ENCODE measurements around the gene IL17RE.
"Not testable (repeated sequence)": the region's sequence is repeated elsewhere in the genome, so short reads cannot be mapped to it uniquely, and the experiment has no call there.

Gene IL17RE

DNA sequence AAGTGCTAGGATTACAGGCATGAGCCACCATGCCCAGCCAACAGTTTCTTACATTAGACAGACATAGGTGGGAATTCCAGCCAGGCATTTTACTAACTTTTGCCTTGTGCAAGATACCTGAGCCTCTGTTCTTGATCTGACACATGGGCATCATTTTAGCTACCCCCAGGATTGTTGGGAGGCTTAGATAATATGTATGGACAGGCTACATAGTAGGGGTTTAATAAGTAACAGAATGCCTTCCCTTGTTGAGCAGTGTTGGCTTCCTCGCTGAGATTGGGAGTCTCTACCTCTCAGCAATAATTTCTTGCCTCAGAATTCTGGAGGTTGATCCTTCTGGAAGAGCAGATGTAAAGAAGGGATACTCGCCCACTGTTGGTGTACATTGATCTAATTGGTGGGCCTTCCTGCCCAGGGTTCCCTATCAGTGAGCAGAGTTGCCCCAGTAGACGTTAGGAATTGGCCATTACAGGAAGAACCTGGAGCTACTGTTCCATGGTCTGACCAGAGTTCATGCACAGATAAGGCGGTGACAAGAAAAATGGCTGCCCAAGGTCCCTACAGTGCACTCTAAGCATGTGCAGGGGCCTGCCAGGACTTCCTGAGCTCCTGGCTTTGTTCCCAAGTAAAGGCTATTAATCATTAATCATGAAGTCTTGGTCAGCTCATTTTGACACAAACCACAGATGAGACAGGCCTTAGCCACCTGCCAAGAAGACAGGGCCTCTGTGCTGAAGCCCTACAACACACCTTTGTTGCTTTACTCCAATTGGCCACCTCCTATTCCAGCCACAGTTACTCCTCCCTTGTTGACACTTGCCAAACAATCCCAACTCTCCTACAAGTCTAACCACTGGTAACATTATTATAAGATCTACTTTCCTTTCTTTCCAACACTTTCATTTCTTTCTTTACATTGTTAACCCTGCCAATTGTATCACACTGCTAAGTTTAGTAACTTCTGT is 5.0 kb upstream of the IL17RE start:
- H3K9me3 ChIP-seq (ENCODE audit: low read depth, low read length), result no peaks in the 10 kb centered on the region
- H3K9ac ChIP-seq (ENCODE audit: insufficient read length), result no peak overlapping the region
- no peak overlapping the region for H3K4me3 ChIP-seq
- peaks cover 6% of the 10 kb centered on the region; the same call in 1 of the 2 replicates for H3K36me3 ChIP-seq (ENCODE audit: insufficient read depth, low read length)
- TF ChIP-seq POLR2AphosphoS5 (IDR thresholded peaks at IDR 0.05; ENCODE audit: borderline replicate concordance, low read depth, low read length) (no peak), EZH2 (IDR thresholded peaks at IDR 0.05) (no peak), FOXP2 (optimal IDR thresholded peaks at IDR 0.05; ENCODE audit: control extremely low read depth, extremely low read length, insufficient read depth) (no peak)
- no peak for DNase-seq (ENCODE audit: low read depth, low spot score)
- no peak overlapping the region for H3K27ac ChIP-seq

DNA sequence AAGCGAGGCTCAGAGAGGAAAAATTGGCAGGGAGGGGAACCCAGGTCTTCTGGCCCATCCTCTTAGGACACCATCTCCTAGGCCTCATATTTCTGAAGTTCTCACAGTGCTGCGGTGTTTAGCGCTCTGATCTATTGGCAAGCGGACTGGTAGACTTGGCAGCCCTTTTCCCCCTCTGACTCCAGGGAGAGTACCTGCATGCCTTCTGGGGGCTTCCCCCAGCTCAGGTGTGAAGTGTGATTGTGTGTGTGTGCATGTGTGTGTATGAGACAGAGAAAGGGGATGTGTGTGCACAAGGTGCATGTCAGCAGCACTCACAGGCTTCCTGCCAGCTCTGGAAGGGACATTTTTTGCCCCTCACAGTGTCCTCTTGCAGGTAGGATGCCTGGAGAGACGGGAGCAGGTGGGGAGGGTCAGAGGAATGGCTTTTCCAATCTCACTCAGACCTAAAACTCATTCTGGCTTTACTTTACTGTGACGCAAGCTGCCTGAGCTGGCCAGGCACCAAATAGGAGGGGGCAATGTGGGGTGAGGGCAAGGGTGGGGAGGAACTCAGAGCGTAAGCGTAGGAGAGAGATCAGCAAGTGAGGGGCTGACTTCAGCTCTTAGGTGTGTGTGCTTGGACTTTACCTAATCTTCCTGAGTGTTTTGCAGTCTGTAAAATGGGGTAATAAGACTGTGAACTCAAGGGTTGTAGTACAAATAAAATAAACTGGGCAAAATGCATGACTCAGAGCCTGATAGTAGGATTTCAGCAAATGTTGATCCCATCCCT is 4.0 kb upstream of the IL17RE start:
- TF ChIP-seq EZH2 (IDR thresholded peaks at IDR 0.05) (no peak), POLR2AphosphoS5 (IDR thresholded peaks at IDR 0.05; ENCODE audit: borderline replicate concordance, low read depth, low read length) (no peak), FOXP2 (optimal IDR thresholded peaks at IDR 0.05; ENCODE audit: control extremely low read depth, extremely low read length, insufficient read depth) (no peak)
- H3K27ac ChIP-seq, result no peak overlapping the region
- H3K9me3 ChIP-seq (ENCODE audit: low read depth, low read length), result no peaks in the 10 kb centered on the region
- H3K4me3 ChIP-seq, result no peak overlapping the region
- no peak for DNase-seq (ENCODE audit: low read depth, low spot score)
- H3K36me3 ChIP-seq (ENCODE audit: insufficient read depth, low read length), result no peaks in the 10 kb centered on the region; the same call in 1 of the 2 replicates
- no peak overlapping the region for H3K9ac ChIP-seq (ENCODE audit: insufficient read length)

DNA sequence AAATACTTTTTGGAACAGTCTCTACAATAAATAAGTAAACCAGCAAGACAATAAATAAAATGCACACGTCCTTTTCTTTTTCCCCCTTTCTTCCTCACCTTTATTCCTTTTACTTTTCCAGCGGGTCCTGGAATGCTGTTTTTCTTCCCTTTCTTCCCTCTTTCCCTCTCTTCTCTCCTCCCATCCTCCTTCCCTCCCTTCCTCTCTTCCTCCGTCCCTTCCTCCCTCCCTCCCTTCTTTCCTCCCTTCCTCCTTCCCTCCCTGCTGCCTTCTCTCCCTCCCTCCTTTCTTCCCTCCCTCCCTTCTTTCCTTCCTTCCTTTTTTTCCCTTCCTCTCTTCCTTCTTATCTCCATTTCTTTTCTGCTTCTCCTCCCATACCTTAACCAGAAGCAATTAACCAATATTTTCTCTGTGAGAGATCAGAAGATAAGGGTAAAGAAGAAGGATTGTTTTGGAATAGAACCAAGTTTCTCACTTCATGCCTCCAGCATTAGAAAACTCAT is 3.3 kb upstream of the IL17RE start:
- Histone ChIP-seq H3K9ac (ENCODE audit: insufficient read length) (no peak overlapping the region), H3K36me3 (ENCODE audit: insufficient read depth, low read length) (no peaks in the 10 kb centered on the region), H3K9me3 (ENCODE audit: low read depth, low read length) (no peaks in the 10 kb centered on the region), H3K4me3 (no peak overlapping the region), H3K27ac (no peak overlapping the region)
- no peak for DNase-seq (ENCODE audit: low read depth, low spot score)
- TF ChIP-seq POLR2AphosphoS5 (IDR thresholded peaks at IDR 0.05; ENCODE audit: borderline replicate concordance, low read depth, low read length), result no peak
- no peak for TF ChIP-seq FOXP2 (optimal IDR thresholded peaks at IDR 0.05; ENCODE audit: control extremely low read depth, extremely low read length, insufficient read depth)
- TF ChIP-seq EZH2 (IDR thresholded peaks at IDR 0.05), result no peak

DNA sequence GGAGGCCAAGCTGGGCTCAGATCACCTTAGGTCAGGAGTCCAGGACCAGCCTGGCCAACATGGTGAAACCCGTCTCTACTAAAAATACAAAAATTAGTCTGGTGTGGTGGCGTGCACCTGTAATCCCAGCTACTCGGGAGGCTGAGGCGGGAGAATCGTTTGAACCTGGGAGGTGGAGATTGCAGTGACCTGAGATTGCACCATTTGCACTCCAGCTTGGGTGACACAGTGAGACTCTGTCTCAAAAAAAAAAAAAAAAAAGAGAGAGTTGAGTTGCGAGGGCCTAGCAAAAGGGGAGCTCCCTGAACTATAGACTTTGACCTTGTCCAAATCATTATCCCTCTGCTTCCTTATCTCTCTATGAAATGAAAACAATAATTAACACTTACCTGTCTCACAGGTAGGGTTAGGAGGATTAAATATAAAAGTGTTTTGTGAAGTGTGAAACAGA is 1.7 kb upstream of the IL17RE start:
- H3K27ac ChIP-seq; H3K9ac ChIP-seq (ENCODE audit: insufficient read length); DNase-seq (ENCODE audit: low read depth, low spot score); H3K9me3 ChIP-seq (ENCODE audit: low read depth, low read length); H3K4me3 ChIP-seq; H3K36me3 ChIP-seq (ENCODE audit: insufficient read depth, low read length): not testable (repeated sequence)

DNA sequence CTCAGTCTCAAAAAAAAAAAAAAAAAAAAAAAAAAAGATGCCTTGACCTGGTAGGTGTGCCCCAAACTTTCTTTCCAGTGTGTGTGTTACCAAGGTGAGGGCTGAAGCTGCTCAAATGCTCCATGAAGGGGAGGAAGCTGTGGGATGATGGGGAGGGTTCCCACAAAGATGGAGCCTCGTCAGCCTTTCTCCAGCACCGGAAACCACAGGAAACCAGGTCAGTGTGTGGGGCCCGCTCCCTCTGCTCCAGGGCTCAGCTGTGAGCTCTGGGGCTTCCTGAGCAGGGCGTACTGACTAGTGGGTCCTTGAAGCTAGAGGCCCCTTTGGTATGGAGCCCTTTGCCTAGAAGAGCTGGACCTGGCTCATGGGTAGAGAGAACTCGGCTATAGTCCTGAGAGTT is 681 bp upstream of the IL17RE start:
- Histone ChIP-seq H3K36me3 (ENCODE audit: insufficient read depth, low read length) (no peaks in the 10 kb centered on the region), H3K9ac (ENCODE audit: insufficient read length) (no peak overlapping the region), H3K4me3 (no peak overlapping the region), H3K9me3 (ENCODE audit: low read depth, low read length) (no peaks in the 10 kb centered on the region), H3K27ac (no peak overlapping the region)
- TF ChIP-seq POLR2AphosphoS5 (IDR thresholded peaks at IDR 0.05; ENCODE audit: borderline replicate concordance, low read depth, low read length) (no peak), EZH2 (IDR thresholded peaks at IDR 0.05) (no peak), FOXP2 (optimal IDR thresholded peaks at IDR 0.05; ENCODE audit: control extremely low read depth, extremely low read length, insufficient read depth) (no peak)
- no peak for DNase-seq (ENCODE audit: low read depth, low spot score)

GRCh38 chr3:9903238-9903624 is 583 bp downstream of the IL17RE start:
- H3K36me3 ChIP-seq (ENCODE audit: insufficient read depth, low read length), result no peaks in the 10 kb centered on the region
- TF ChIP-seq FOXP2 (optimal IDR thresholded peaks at IDR 0.05; ENCODE audit: control extremely low read depth, extremely low read length, insufficient read depth), result no peak
- TF ChIP-seq EZH2 (IDR thresholded peaks at IDR 0.05), result no peak
- TF ChIP-seq POLR2AphosphoS5 (IDR thresholded peaks at IDR 0.05; ENCODE audit: borderline replicate concordance, low read depth, low read length), result no peak
- H3K9me3 ChIP-seq (ENCODE audit: low read depth, low read length), result no peaks in the 10 kb centered on the region
- no peak overlapping the region for H3K4me3 ChIP-seq
- H3K9ac ChIP-seq (ENCODE audit: insufficient read length), result no peak overlapping the region
- no peak for DNase-seq (ENCODE audit: low read depth, low spot score)
- H3K27ac ChIP-seq, result no peak overlapping the region

GRCh38 chr3:9903904-9904303 is 1.3 kb downstream of the IL17RE start:
- no peaks in the 10 kb centered on the region for H3K9me3 ChIP-seq (ENCODE audit: low read depth, low read length)
- no peak for DNase-seq (ENCODE audit: low read depth, low spot score)
- no peak overlapping the region for H3K9ac ChIP-seq (ENCODE audit: insufficient read length)
- H3K4me3 ChIP-seq, result no peak overlapping the region
- no peaks in the 10 kb centered on the region for H3K36me3 ChIP-seq (ENCODE audit: insufficient read depth, low read length)
- no peak overlapping the region for H3K27ac ChIP-seq
- no peak for TF ChIP-seq FOXP2 (optimal IDR thresholded peaks at IDR 0.05; ENCODE audit: control extremely low read depth, extremely low read length, insufficient read depth)
- no peak for TF ChIP-seq POLR2AphosphoS5 (IDR thresholded peaks at IDR 0.05; ENCODE audit: borderline replicate concordance, low read depth, low read length)
- TF ChIP-seq EZH2 (IDR thresholded peaks at IDR 0.05), result no peak

GRCh38 chr3:9906480-9906879 is 3.8 kb downstream of the IL17RE start:
- Histone ChIP-seq H3K4me3 (no peak overlapping the region), H3K9ac (ENCODE audit: insufficient read length) (no peak overlapping the region), H3K9me3 (ENCODE audit: low read depth, low read length) (no peaks in the 10 kb centered on the region), H3K36me3 (ENCODE audit: insufficient read depth, low read length) (no peaks in the 10 kb centered on the region), H3K27ac (no peak overlapping the region)
- TF ChIP-seq EZH2 (IDR thresholded peaks at IDR 0.05) (no peak), FOXP2 (optimal IDR thresholded peaks at IDR 0.05; ENCODE audit: control extremely low read depth, extremely low read length, insufficient read depth) (no peak), POLR2AphosphoS5 (IDR thresholded peaks at IDR 0.05; ENCODE audit: borderline replicate concordance, low read depth, low read length) (no peak)
- DNase-seq (ENCODE audit: low read depth, low spot score), result no peak

Measured in SK-N-MC (cell line).